ENCODE measurements around the gene NACA. TPM values are rescaled to one million over a fixed set of nuclear protein-coding genes. Genes with fewer than 3 reads are reported as not detected.

NACA gene
- total RNA-seq, 1 donor from 2014 or later, result 811 TPM

- no peak for DNase-seq (ENCODE audit: low spot score, unreplicated experiment)
- Mint-ChIP-seq H3K36me3 (ENCODE audit: insufficient read depth) (peaks cover 10% of the 10 kb centered on the region), H3K4me1 (ENCODE audit: low read depth) (peaks cover 6% of the 10 kb centered on the region), H3K4me3 (ENCODE audit: low read depth) (no peak overlapping the region), H3K27me3 (no peaks in the 10 kb centered on the region), H3K9me3 (ENCODE audit: low read depth) (no peaks in the 10 kb centered on the region), H3K27ac (peak overlapping the region; percentile 74)
- no peak for TF ChIP-seq CTCF (IDR thresholded peaks at IDR 0.05; ENCODE audit: unreplicated experiment)
Measured at GRCh38 chr12:56677680-56678079, 47.4 kb downstream of the NACA start.

- no peak overlapping the region for H3K4me3 Mint-ChIP-seq (ENCODE audit: low read depth)
- DNase-seq (ENCODE audit: low spot score, unreplicated experiment), result no peak
- peaks cover 10% of the 10 kb centered on the region for H3K4me1 Mint-ChIP-seq (ENCODE audit: low read depth)
- no peaks in the 10 kb centered on the region for H3K27me3 Mint-ChIP-seq
- H3K27ac Mint-ChIP-seq, result peak overlapping the region; percentile 29
- no peaks in the 10 kb centered on the region for H3K9me3 Mint-ChIP-seq (ENCODE audit: low read depth)
- TF ChIP-seq CTCF (IDR thresholded peaks at IDR 0.05; ENCODE audit: unreplicated experiment), result no peak
- peaks cover 7% of the 10 kb centered on the region for H3K36me3 Mint-ChIP-seq (ENCODE audit: insufficient read depth)
Measured at GRCh38 chr12:56676851-56677580, 48.1 kb downstream of the NACA start.

- no peak overlapping the region for H3K4me3 Mint-ChIP-seq (ENCODE audit: low read depth)
- H3K36me3 Mint-ChIP-seq (ENCODE audit: insufficient read depth), result peaks cover 21% of the 10 kb centered on the region
- H3K27me3 Mint-ChIP-seq, result no peaks in the 10 kb centered on the region
- no peak for TF ChIP-seq CTCF (IDR thresholded peaks at IDR 0.05; ENCODE audit: unreplicated experiment)
- no peak for DNase-seq (ENCODE audit: low spot score, unreplicated experiment)
- no peaks in the 10 kb centered on the region for H3K9me3 Mint-ChIP-seq (ENCODE audit: low read depth)
- H3K27ac Mint-ChIP-seq, result no peak overlapping the region
- peaks cover 17% of the 10 kb centered on the region for H3K4me1 Mint-ChIP-seq (ENCODE audit: low read depth)
Measured at GRCh38 chr12:56671608-56672007, 53.5 kb downstream of the NACA start.

GRCh38 chr12:56670836-56671235 is 54.3 kb downstream of the NACA start:
- no peak for TF ChIP-seq CTCF (IDR thresholded peaks at IDR 0.05; ENCODE audit: unreplicated experiment)
- Mint-ChIP-seq H3K4me1 (ENCODE audit: low read depth) (peaks cover 17% of the 10 kb centered on the region), H3K4me3 (ENCODE audit: low read depth) (no peak overlapping the region), H3K27ac (peak overlapping the region; percentile 84), H3K9me3 (ENCODE audit: low read depth) (no peaks in the 10 kb centered on the region), H3K36me3 (ENCODE audit: insufficient read depth) (peaks cover 26% of the 10 kb centered on the region), H3K27me3 (no peaks in the 10 kb centered on the region)
- no peak for DNase-seq (ENCODE audit: low spot score, unreplicated experiment)

- no peak overlapping the region for H3K27ac Mint-ChIP-seq
- no peaks in the 10 kb centered on the region for H3K9me3 Mint-ChIP-seq (ENCODE audit: low read depth)
- no peaks in the 10 kb centered on the region for H3K27me3 Mint-ChIP-seq
Measured at GRCh38 chr12:56668197-56668457, 57.0 kb downstream of the NACA start.

More at GRCh38 chr12:56668197-56668457, 57.0 kb downstream of the NACA start:
- Mint-ChIP-seq H3K4me3 (ENCODE audit: low read depth) (no peak overlapping the region), H3K36me3 (ENCODE audit: insufficient read depth) (peaks cover 36% of the 10 kb centered on the region), H3K4me1 (ENCODE audit: low read depth) (peaks cover 17% of the 10 kb centered on the region)
- DNase-seq (ENCODE audit: low spot score, unreplicated experiment), result no peak
- TF ChIP-seq CTCF (IDR thresholded peaks at IDR 0.05; ENCODE audit: unreplicated experiment), result no peak

Other genes with a start within 250 kb of the NACA start
- 3.1 and 3.8 TPM in 2 replicates for gene GLS2, start 237.1 kb downstream of the NACA start, total RNA-seq
- 54.1 and 65.9 TPM in 2 replicates for gene RBMS2, start 203.5 kb downstream of the NACA start, total RNA-seq
- gene BAZ2A, start 95.0 kb downstream of the NACA start, total RNA-seq, result 128 and 131 TPM in 2 replicates
- 528 and 541 TPM in 2 replicates for gene ATP5F1B, start 79.3 kb downstream of the NACA start, total RNA-seq
- gene PTGES3, start 37.0 kb downstream of the NACA start, total RNA-seq, result 231 and 234 TPM in 2 replicates
- gene PRIM1, start 27.0 kb upstream of the NACA start, total RNA-seq, result 21.2 and 26.6 TPM in 2 replicates
- gene HSD17B6, start 38.0 kb upstream of the NACA start, total RNA-seq, result 0.60 and 0.71 TPM in 2 replicates
- not detected in 2 replicates for gene SDR9C7, start 209.1 kb upstream of the NACA start, total RNA-seq
- gene RDH16, start 232.3 kb upstream of the NACA start, total RNA-seq, result 0.87 and 0.98 TPM in 2 replicates